Right atrium auricular region (tissue), 2 donors: Measurements from ENCODE around the gene ZNF668. TPM values are rescaled to one million over a fixed set of nuclear protein-coding genes. Genes with fewer than 3 reads are reported as not detected.

ENCODE experiments used
- DNase-seq: peaks from one replicate; pipeline ENCODE4 v3.0.0-alpha.2; 2019; ENCODE audit warnings: low spot score
- H3K27ac ChIP-seq, 2 donors: fragments of 200-600 bp; sonication (generic); 1 replicate in 1 of 2; 2 replicates in 1 of 2; pipeline ENCODE4 v1.5.1; 2016 to 2019
- H3K27me3 ChIP-seq, 2 donors: fragments of 200-600 bp; sonication (generic); one replicate each; pipeline versions ENCODE4 v1.5.1 to v1.6.0; 2017 to 2019
- H3K36me3 ChIP-seq: fragments of 200-600 bp; sonication (generic); one replicate; pipeline ENCODE4 v1.5.1; 2016
- H3K4me1 ChIP-seq, 2 donors: fragments of 200-600 bp; sonication (generic); one replicate each; pipeline versions ENCODE4 v1.5.1 to v1.6.0; 2017 to 2019
- H3K4me3 ChIP-seq, 2 donors: fragments of 200-600 bp; sonication (generic); 1 replicate in 1 of 2; 2 replicates in 1 of 2; pipeline ENCODE4 v1.5.1; 2017 to 2019; ENCODE audit warnings: mild to moderate bottlenecking in 1 of 2, moderate library complexity in 1 of 2
- H3K9me3 ChIP-seq, 2 donors: fragments of 200-600 bp; sonication (generic); one replicate each; pipeline ENCODE4 v1.5.1; 2019
- total RNA-seq, 2 donors: library from RNA; depleted of rRNA; stranded (reverse); fragments of >200 nt; gene quantifications; one replicate each; pipeline ENCODE4 v1.1.0, GENCODE V29; 2016
- TF ChIP-seq, protein P1 (sequence below), 2 donors: fragments of 200-600 bp; sonication (generic); IDR thresholded peaks; one replicate each; pipeline ENCODE4 v1.5.1; 2019; ENCODE audit warnings: antibody characterized with exemption in 2 of 2

Gene ZNF668
- total RNA-seq, 2 donors from 2014 or later = 7.4 to 9.2 TPM

GRCh38 chr16:31064882-31065461 lies 9.1 kb downstream of the ZNF668 start:
- H3K4me3 ChIP-seq = no peak overlapping the region
- no peaks in the 10 kb centered on the region for H3K9me3 ChIP-seq
- H3K36me3 ChIP-seq = peaks cover 25% of the 10 kb centered on the region
- no peaks in the 10 kb centered on the region for H3K27me3 ChIP-seq
- H3K27ac ChIP-seq = peak overlapping the region; percentile 39 to 74
- TF ChIP-seq, protein P1, sequence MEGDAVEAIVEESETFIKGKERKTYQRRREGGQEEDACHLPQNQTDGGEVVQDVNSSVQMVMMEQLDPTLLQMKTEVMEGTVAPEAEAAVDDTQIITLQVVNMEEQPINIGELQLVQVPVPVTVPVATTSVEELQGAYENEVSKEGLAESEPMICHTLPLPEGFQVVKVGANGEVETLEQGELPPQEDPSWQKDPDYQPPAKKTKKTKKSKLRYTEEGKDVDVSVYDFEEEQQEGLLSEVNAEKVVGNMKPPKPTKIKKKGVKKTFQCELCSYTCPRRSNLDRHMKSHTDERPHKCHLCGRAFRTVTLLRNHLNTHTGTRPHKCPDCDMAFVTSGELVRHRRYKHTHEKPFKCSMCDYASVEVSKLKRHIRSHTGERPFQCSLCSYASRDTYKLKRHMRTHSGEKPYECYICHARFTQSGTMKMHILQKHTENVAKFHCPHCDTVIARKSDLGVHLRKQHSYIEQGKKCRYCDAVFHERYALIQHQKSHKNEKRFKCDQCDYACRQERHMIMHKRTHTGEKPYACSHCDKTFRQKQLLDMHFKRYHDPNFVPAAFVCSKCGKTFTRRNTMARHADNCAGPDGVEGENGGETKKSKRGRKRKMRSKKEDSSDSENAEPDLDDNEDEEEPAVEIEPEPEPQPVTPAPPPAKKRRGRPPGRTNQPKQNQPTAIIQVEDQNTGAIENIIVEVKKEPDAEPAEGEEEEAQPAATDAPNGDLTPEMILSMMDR (IDR thresholded peaks at IDR 0.05) = no peak
- H3K4me1 ChIP-seq = peaks cover 0 to 15% of the 10 kb centered on the region in 2 donors
- peak; percentile 88 for DNase-seq

DNA sequence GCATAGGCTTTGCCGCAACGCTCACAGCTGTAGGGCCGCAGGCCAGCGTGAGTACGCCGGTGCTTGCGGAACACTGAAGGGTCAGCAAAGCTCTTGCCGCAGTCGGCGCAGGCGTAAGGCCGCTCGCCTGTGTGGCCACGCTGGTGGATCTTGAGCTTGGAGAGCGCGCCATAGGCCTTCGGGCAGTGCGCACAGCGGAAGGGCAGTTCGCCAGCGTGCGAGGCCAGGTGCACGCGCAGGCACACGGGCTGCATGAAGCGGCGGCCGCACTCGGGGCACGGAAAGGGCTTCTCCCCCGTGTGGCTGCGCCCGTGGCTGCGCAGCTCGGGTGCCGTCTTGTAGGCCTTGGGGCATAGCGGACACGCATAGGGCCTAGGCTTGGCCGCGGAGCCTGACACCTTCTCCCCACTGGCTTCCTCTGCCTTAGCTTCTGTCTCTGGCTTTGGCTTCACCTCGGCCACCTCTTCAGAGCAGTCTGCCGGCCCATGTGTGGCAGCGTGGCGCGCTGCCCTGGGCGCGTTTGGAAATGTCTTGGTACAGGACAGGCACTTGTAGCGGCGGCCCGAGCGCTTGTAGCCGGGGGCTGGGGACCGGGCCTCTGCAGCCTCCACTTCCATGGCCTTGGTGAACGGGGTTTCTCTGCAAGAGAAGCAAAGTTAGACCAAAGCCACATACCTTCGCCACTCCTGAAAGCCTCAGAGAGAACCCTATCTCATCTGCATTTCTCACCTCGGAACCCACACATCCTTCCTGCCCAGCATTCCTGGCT lies 10.0 kb downstream of the ZNF668 start:
- Histone ChIP-seq H3K36me3 (peaks cover 25% of the 10 kb centered on the region), H3K4me1 (peaks cover 0 to 15% of the 10 kb centered on the region in 2 donors), H3K27me3 (no peaks in the 10 kb centered on the region), H3K27ac (peak overlapping the region; percentile 39 to 74), H3K9me3 (no peaks in the 10 kb centered on the region), H3K4me3 (no peak overlapping the region)
- no peak for DNase-seq
- TF ChIP-seq, protein P1 (IDR thresholded peaks at IDR 0.05) = no peak

DNA sequence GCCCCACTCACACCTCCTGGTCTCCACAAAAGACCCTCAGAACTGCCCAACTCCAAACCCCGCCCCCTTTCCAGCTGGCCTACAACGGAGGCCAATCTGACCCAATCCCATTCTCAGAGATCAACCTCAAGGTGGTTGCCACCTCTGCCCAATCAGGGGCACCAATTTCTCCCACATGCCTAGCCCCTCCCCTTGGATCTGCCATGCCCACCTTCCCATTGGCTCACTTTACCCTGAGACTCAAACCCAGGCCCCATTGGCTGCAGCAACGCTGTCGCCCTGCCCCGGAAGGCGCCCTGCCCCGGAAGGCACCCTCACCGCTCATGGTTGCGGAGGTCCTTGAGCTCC lies 10.6 kb downstream of the ZNF668 start:
- no peak overlapping the region for H3K4me3 ChIP-seq
- DNase-seq = no peak

GRCh38 chr16:31061813-31062440 lies 12.1 kb downstream of the ZNF668 start:
- DNase-seq = no peak
- no peaks in the 10 kb centered on the region for H3K27me3 ChIP-seq
- H3K4me1 ChIP-seq = peaks cover 0 to 15% of the 10 kb centered on the region in 2 donors
- H3K36me3 ChIP-seq = peaks cover 25% of the 10 kb centered on the region
- no peaks in the 10 kb centered on the region for H3K9me3 ChIP-seq
- H3K4me3 ChIP-seq = no peak overlapping the region
- no peak overlapping the region for H3K27ac ChIP-seq
- TF ChIP-seq, protein P1 (IDR thresholded peaks at IDR 0.05) = no peak

More for the DNA sequence above, 10.6 kb downstream of the ZNF668 start:
- Histone ChIP-seq H3K4me1 (peaks cover 0 to 15% of the 10 kb centered on the region in 2 donors), H3K36me3 (peaks cover 25% of the 10 kb centered on the region), H3K9me3 (no peaks in the 10 kb centered on the region), H3K27me3 (no peaks in the 10 kb centered on the region), H3K27ac (no peak overlapping the region)
- TF ChIP-seq, protein P1 (IDR thresholded peaks at IDR 0.05) = no peak

DNA sequence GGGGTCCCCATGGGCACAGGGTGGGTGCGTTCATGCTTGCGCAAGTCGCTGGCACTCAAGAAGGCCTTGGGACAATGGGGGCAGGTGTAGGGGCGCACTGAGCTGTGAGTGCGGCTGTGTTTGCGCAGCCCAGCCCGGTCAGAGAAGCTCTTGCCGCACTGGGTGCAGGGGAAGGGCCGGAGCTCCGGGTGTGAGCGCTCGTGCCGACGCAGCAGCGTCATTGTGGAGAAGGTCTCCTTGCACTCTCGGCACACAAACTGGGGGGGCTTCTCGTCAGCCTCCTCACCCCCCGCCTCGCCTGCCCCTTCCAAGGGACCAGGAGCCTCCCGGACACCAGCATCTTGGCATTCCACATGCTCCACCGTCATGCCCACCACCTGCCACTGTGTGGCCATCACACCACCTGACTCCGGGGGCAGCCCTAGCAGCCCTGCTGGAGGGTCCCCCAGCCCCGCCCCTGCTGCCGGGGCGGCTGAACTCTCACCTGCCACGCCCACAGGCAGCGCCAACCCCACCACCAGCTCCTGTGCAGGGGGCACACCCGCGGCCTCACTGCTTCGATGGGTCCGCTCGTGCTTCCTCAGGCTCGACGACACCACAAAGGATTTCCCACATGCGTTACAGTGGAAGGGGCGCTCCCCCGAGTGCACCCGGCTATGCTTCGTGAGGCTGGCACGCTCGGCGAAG lies 12.8 kb downstream of the ZNF668 start:
- Histone ChIP-seq H3K27ac (no peak overlapping the region), H3K4me1 (peaks cover 0 to 15% of the 10 kb centered on the region in 2 donors), H3K27me3 (no peaks in the 10 kb centered on the region), H3K9me3 (no peaks in the 10 kb centered on the region), H3K36me3 (peaks cover 25% of the 10 kb centered on the region), H3K4me3 (no peak overlapping the region)
- TF ChIP-seq, protein P1 (IDR thresholded peaks at IDR 0.05) = no peak
- no peak for DNase-seq
